Gastrocnemius medialis (tissue), 4 donors: Measurements from ENCODE around the gene SMTNL2.

Experiments
- POLR2A ChIP-seq, 2 donors: fragments of 450-650 bp; IDR thresholded peaks; one replicate each; pipeline ENCODE4 v1.6.1; 2017; ENCODE audit warnings: antibody characterized with exemption in 2 of 2, mild to moderate bottlenecking in 2 of 2, moderate library complexity in 2 of 2
- TF ChIP-seq, protein P1 (sequence below), 5 experiments: fragments of 450-650 bp in 3 of 5; fragments of 200-600 bp in 2 of 5; sonication (generic) in 2 of 5; IDR thresholded peaks in 4 of 5; conservative IDR thresholded peaks in 1 of 5; 1 replicate in 4 of 5; 2 replicates in 1 of 5; pipeline ENCODE4 v1.5.1; 2016 to 2019; ENCODE audit warnings: antibody characterized with exemption in 5 of 5, mild to moderate bottlenecking in 3 of 5, moderate library complexity in 3 of 5

- TF ChIP-seq POLR2A (IDR thresholded peaks at IDR 0.05), result no peak
- TF ChIP-seq, protein P1, sequence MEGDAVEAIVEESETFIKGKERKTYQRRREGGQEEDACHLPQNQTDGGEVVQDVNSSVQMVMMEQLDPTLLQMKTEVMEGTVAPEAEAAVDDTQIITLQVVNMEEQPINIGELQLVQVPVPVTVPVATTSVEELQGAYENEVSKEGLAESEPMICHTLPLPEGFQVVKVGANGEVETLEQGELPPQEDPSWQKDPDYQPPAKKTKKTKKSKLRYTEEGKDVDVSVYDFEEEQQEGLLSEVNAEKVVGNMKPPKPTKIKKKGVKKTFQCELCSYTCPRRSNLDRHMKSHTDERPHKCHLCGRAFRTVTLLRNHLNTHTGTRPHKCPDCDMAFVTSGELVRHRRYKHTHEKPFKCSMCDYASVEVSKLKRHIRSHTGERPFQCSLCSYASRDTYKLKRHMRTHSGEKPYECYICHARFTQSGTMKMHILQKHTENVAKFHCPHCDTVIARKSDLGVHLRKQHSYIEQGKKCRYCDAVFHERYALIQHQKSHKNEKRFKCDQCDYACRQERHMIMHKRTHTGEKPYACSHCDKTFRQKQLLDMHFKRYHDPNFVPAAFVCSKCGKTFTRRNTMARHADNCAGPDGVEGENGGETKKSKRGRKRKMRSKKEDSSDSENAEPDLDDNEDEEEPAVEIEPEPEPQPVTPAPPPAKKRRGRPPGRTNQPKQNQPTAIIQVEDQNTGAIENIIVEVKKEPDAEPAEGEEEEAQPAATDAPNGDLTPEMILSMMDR (IDR thresholded peaks at IDR 0.05 in 4 of 5, conservative IDR thresholded peaks at IDR 0.05 in 1 of 5), result no peak
These were observed 30.7 kb upstream of the SMTNL2 start for GRCh38 chr17:4553669-4554068.
